Activated gamma-delta T cell treated with anti-CD3 and anti-CD28 coated beads, Interleukin-2, amount 50 U/mL, for 16 hours (primary cell): Measurements from ENCODE around the gene IGSF10.

Experiments
- DNase-seq: peaks from one replicate; pipeline ENCODE4 v3.0.0-alpha.2; 2020; ENCODE audit warnings: low read depth

The IGSF10 gene

GRCh38 chr3:151423091-151423490 lies 37.8 kb downstream of the IGSF10 start:
- no peak for DNase-seq

- no peak for DNase-seq
Observed at GRCh38 chr3:151421938-151422337, 38.9 kb downstream of the IGSF10 start.

GRCh38 chr3:151419806-151420205 lies 41.1 kb downstream of the IGSF10 start:
- DNase-seq = no peak

- DNase-seq = no peak
Observed at GRCh38 chr3:151415289-151415688, 45.6 kb downstream of the IGSF10 start.

GRCh38 chr3:151412989-151413388 lies 47.9 kb downstream of the IGSF10 start:
- DNase-seq = no peak
